Measurements from ENCODE around the gene PTTG2. TPM values are rescaled to one million over a fixed set of nuclear protein-coding genes. Genes with fewer than 3 reads are reported as not detected.

The PTTG2 gene
- total RNA-seq, 2 donors from 2014 or later = 2.2 to 10.7 TPM

DNA sequence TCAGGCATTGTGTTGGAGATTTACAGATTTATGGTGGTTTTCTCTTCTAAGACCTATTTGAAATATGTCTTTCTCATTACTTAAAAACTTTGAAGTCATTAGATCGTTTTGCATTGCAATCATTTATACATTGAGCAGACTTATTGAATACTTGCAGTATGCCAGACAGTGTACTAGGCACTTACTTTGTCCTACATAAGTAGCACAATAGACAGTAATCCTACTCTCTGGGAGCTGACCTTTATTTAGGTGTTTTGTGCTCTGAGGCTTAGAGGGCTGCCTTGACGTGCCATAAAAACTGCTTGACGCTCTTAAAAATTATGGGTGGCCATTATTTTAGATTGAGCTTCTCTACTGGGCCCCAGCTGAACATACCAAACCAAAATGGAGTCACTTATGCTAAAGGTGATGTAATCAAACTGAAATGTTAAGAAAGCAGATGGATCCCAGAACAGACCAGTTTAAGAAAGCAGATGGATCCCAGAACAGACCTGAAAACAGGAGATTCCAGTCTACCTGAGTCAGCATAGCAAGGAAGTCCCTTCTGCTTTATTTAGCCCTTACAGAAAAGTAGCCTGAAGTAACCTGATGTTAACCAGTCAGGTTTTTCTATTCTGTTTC is 42.4 kb downstream of the PTTG2 start:
- H3K4me3 ChIP-seq = no peak overlapping the region
- peaks cover 20 to 71% of the 10 kb centered on the region in 2 donors for H3K4me1 ChIP-seq (ENCODE audit: control insufficient read depth in 1 of 2, low read depth in 2 of 2)
- H3K27me3 ChIP-seq (replicated peaks; ENCODE audit: insufficient read depth) = no peaks in the 10 kb centered on the region
- TF ChIP-seq, protein P1, sequence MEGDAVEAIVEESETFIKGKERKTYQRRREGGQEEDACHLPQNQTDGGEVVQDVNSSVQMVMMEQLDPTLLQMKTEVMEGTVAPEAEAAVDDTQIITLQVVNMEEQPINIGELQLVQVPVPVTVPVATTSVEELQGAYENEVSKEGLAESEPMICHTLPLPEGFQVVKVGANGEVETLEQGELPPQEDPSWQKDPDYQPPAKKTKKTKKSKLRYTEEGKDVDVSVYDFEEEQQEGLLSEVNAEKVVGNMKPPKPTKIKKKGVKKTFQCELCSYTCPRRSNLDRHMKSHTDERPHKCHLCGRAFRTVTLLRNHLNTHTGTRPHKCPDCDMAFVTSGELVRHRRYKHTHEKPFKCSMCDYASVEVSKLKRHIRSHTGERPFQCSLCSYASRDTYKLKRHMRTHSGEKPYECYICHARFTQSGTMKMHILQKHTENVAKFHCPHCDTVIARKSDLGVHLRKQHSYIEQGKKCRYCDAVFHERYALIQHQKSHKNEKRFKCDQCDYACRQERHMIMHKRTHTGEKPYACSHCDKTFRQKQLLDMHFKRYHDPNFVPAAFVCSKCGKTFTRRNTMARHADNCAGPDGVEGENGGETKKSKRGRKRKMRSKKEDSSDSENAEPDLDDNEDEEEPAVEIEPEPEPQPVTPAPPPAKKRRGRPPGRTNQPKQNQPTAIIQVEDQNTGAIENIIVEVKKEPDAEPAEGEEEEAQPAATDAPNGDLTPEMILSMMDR (IDR thresholded peaks at IDR 0.05) = no peak
- H3K9me3 ChIP-seq = no peaks in the 10 kb centered on the region
- no peak for ATAC-seq (ENCODE audit: insufficient number of reproducible peaks, low FRiP score, low read depth)
- no peak for DNase-seq (ENCODE audit: low spot score)
- no peak overlapping the region for H3K27ac ChIP-seq
- H3K36me3 ChIP-seq = no peaks in the 10 kb centered on the region

DNA sequence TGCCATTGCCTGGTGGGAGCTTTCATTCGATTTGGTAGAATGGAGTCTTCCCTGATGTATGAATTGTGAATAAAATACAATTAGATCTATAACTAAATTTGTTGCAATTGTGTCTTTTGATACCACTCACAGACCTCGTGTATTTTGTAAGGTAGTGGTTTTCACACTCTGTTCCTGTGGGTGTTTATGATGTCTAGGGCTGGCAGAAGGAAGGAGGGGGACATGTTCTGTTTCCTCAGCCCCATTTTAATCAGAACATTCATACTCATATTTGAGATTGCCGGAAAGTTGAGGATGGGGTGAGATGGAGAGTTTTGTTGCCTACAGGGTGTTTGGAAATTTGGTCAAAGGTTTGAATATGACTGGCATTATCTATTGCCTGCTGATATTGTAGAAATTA is 42.9 kb downstream of the PTTG2 start:
- ATAC-seq (ENCODE audit: insufficient number of reproducible peaks, low FRiP score, low read depth) = no peak
- Histone ChIP-seq H3K9me3 (no peaks in the 10 kb centered on the region), H3K36me3 (no peaks in the 10 kb centered on the region), H3K27me3 (replicated peaks; ENCODE audit: insufficient read depth) (no peaks in the 10 kb centered on the region), H3K27ac (no peak overlapping the region), H3K4me3 (no peak overlapping the region), H3K4me1 (ENCODE audit: control insufficient read depth in 1 of 2, low read depth in 2 of 2) (peaks cover 20 to 71% of the 10 kb centered on the region in 2 donors)
- DNase-seq (ENCODE audit: low spot score) = no peak
- TF ChIP-seq, protein P1 (IDR thresholded peaks at IDR 0.05) = no peak

DNA sequence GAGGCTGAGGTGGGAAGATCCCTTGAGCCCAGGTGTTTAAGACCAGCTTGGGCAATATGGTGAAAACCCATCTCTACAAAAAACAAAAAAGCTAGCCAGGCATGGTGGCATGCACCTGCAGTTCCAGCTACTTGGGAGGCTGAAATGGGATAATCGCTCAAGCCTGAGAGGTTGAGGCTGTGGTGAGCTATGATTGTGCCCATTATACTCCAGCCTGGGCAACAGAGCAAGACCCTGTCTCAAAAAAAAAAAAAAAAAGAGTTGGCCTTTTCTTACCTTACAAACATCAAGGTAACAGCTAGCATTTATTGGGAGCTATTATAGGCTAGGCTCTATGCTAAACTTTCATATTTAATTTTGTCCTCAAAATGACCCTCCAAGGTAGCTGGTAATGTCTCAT is 43.4 kb downstream of the PTTG2 start:
- no peaks in the 10 kb centered on the region for H3K27me3 ChIP-seq (replicated peaks; ENCODE audit: insufficient read depth)
- H3K4me3 ChIP-seq = no peak overlapping the region
- H3K4me1 ChIP-seq (ENCODE audit: control insufficient read depth in 1 of 2, low read depth in 2 of 2) = peaks cover 23 to 71% of the 10 kb centered on the region in 2 donors
- no peaks in the 10 kb centered on the region for H3K9me3 ChIP-seq
- no peaks in the 10 kb centered on the region for H3K36me3 ChIP-seq
- ATAC-seq (ENCODE audit: insufficient number of reproducible peaks, low FRiP score, low read depth) (no peak), DNase-seq (ENCODE audit: low spot score) (no peak)
- TF ChIP-seq, protein P1 (IDR thresholded peaks at IDR 0.05) = no peak
- H3K27ac ChIP-seq = no peak overlapping the region

DNA sequence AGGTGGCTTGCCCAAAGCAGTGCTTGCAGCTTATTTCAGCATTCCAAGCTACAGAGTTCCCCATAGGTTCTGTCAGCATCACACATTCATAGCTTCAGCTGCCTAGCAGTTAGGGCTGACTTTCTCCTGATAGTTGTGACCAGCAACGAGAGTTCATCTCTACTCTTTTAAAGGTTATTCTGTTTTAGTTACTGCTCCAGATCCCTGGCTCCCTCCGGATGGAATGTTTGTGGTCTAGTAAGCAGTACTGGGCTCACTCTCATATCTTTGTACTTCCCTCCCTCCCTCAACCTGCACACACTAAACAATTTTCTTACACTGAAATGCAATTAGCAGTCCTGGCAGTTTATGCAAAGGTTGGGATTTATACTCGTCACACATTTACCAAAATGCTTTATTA is 43.9 kb downstream of the PTTG2 start:
- no peak overlapping the region for H3K27ac ChIP-seq
- H3K27me3 ChIP-seq (replicated peaks; ENCODE audit: insufficient read depth) = no peaks in the 10 kb centered on the region
- ATAC-seq (ENCODE audit: insufficient number of reproducible peaks, low FRiP score, low read depth) (no peak), DNase-seq (ENCODE audit: low spot score) (no peak)
- no peaks in the 10 kb centered on the region for H3K9me3 ChIP-seq
- H3K36me3 ChIP-seq = no peaks in the 10 kb centered on the region
- TF ChIP-seq, protein P1 (IDR thresholded peaks at IDR 0.05) = no peak
- no peak overlapping the region for H3K4me3 ChIP-seq
- peaks cover 28 to 71% of the 10 kb centered on the region in 2 donors for H3K4me1 ChIP-seq (ENCODE audit: control insufficient read depth in 1 of 2, low read depth in 2 of 2)

DNA sequence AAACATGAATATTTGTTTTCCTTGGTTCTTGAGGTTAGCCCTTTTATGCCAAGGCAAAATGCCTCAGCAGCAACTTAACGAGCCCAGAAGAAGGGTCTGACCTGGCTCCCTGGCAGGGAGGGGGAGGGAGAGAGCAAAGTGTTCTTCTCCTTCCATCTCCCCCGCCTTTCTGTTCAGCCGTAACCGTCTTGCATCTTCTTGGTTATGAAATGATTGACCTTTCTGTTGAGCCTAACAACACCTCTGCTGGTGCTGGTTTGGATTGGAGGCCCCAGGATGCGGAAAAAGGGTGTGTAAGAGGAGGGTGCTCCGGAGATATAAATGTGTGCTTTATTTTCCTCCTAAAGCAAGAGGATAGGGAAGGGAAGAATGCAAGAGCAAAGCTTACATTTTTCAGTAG is 44.7 kb downstream of the PTTG2 start:
- Histone ChIP-seq H3K27ac (no peak overlapping the region), H3K9me3 (no peaks in the 10 kb centered on the region), H3K27me3 (replicated peaks; ENCODE audit: insufficient read depth) (no peaks in the 10 kb centered on the region), H3K4me1 (ENCODE audit: control insufficient read depth in 1 of 2, low read depth in 2 of 2) (peaks cover 36 to 75% of the 10 kb centered on the region in 2 donors), H3K36me3 (no peaks in the 10 kb centered on the region), H3K4me3 (no peak overlapping the region)
- no peak for DNase-seq (ENCODE audit: low spot score)
- TF ChIP-seq, protein P1 (IDR thresholded peaks at IDR 0.05) = no peak
- ATAC-seq (ENCODE audit: insufficient number of reproducible peaks, low FRiP score, low read depth) = no peak
